Gastrocnemius medialis (tissue), 4 donors: ENCODE results near the gene ZDHHC12.

Experiments
- CTCF ChIP-seq, 5 experiments: fragments of 450-650 bp in 3 of 5; fragments of 200-600 bp in 2 of 5; sonication (generic) in 2 of 5; IDR thresholded peaks in 4 of 5; conservative IDR thresholded peaks in 1 of 5; 1 replicate in 4 of 5; 2 replicates in 1 of 5; pipeline ENCODE4 v1.5.1; 2016 to 2019; ENCODE audit warnings: antibody characterized with exemption in 5 of 5, mild to moderate bottlenecking in 3 of 5, moderate library complexity in 3 of 5
- POLR2A ChIP-seq, 2 donors: fragments of 450-650 bp; IDR thresholded peaks; one replicate each; pipeline ENCODE4 v1.6.1; 2017; ENCODE audit warnings: antibody characterized with exemption in 2 of 2, mild to moderate bottlenecking in 2 of 2, moderate library complexity in 2 of 2

GRCh38 chr9:128728298-128728697, 4.4 kb upstream of the ZDHHC12 start:
- TF ChIP-seq POLR2A (IDR thresholded peaks at IDR 0.05) (no peak), CTCF (IDR thresholded peaks at IDR 0.05 in 4 of 5, conservative IDR thresholded peaks at IDR 0.05 in 1 of 5) (no peak)
